ENCODE results near the gene NT5M.
"Not testable (repeated sequence)": the region's sequence is repeated elsewhere in the genome, so short reads cannot be mapped to it uniquely, and the experiment has no call there.

GRCh38 chr17:17383431-17384290 lies 80.5 kb downstream of the NT5M start:
- TF ChIP-seq ZC3H10 (CRISPR knock-in tag; IDR thresholded peaks at IDR 0.05); ZNF565 (CRISPR knock-in tag; conservative IDR thresholded peaks at IDR 0.05; ENCODE audit: low read depth); SNAI2 (CRISPR knock-in tag; IDR thresholded peaks at IDR 0.05); ZFP30 (CRISPR knock-in tag; IDR thresholded peaks at IDR 0.05); TSHZ2 (CRISPR knock-in tag; IDR thresholded peaks at IDR 0.05); CREB5 (CRISPR knock-in tag; IDR thresholded peaks at IDR 0.05; ENCODE audit: low read depth); PATZ1 (CRISPR knock-in tag; IDR thresholded peaks at IDR 0.05; ENCODE audit: borderline replicate concordance); ISL1 (CRISPR knock-in tag; IDR thresholded peaks at IDR 0.05); ZFP3 (CRISPR knock-in tag; IDR thresholded peaks at IDR 0.05); ARNTL (CRISPR knock-in tag; IDR thresholded peaks at IDR 0.05; ENCODE audit: borderline replicate concordance, low read depth); PPARA (CRISPR knock-in tag; IDR thresholded peaks at IDR 0.05; ENCODE audit: borderline replicate concordance); TOX (CRISPR knock-in tag; IDR thresholded peaks at IDR 0.05; ENCODE audit: borderline replicate concordance): not testable (repeated sequence)

Data from SK-N-SH treated with all-trans-retinoic acid at 6 μM for 48 hours (cell line).